IMR-90 (cell line): ENCODE measurements around the gene DNAH9. TPM values are rescaled to one million over a fixed set of nuclear protein-coding genes. Genes with fewer than 3 reads are reported as not detected.

Source experiments
- ATAC-seq: fragments of 200-7000 bp; cut with Tn5 transposase; 2 replicates; pipeline ENCODE4 v1.9.1; 2020; ENCODE audit warnings: low read depth, mild to moderate bottlenecking, moderate library complexity
- BruUV-seq: library from RNA; stranded (reverse); fragments of 400-500 nt; replicated peaks from 2 replicates; lab custom pipeline; 2021; lab: Mats Ljungman, UMichigan
- CTCF ChIA-PET: fragments of 300-600 bp; formaldehyde crosslinking; extraction: SDS; loops from one replicate; lab custom pipeline; 2021; ENCODE audit warnings: antibody characterized with exemption; lab: Yijun Ruan, JAX
- POLR2A ChIA-PET: fragments of 300-600 bp; sonication (Branson Sonifier 250); formaldehyde crosslinking; loops from one replicate; lab custom pipeline; 2022; ENCODE audit warnings: antibody characterized with exemption; ENCODE audit not compliant: unreplicated experiment; lab: Charles Lee
- DNase-seq: peaks from one replicate; pipeline ENCODE4 v3.0.0; 2013
- H2AFZ ChIP-seq: replicated peaks from 2 replicates; pipeline ENCODE3; 2013; ENCODE audit warnings: low read length, mild to moderate bottlenecking; ENCODE audit not compliant: poor library complexity
- H2AK5ac ChIP-seq: 2 replicates; pipeline ENCODE4 v1.6.1; 2013; ENCODE audit warnings: low read depth, low read length, inconsistent platforms
- H2AK9ac ChIP-seq: replicated peaks from 2 replicates; pipeline ENCODE3; 2013; ENCODE audit warnings: mild to moderate bottlenecking, low read depth, low read length, moderate library complexity; ENCODE audit not compliant: poor library complexity
- H2BK120ac ChIP-seq: 2 replicates; pipeline ENCODE4 v1.6.1; 2013; ENCODE audit warnings: low read depth, low read length, inconsistent platforms
- H2BK15ac ChIP-seq: 3 replicates; pipeline ENCODE4 v1.6.1; 2013; ENCODE audit warnings: low read depth, low read length, inconsistent platforms
- H2BK20ac ChIP-seq: 2 replicates; pipeline ENCODE4 v1.6.1; 2013; ENCODE audit warnings: low read depth, mild to moderate bottlenecking, inconsistent platforms, low read length, moderate library complexity
- H2BK5ac ChIP-seq: 2 replicates; pipeline ENCODE4 v1.6.1; 2013; ENCODE audit warnings: mild to moderate bottlenecking, low read depth, low read length, inconsistent platforms; ENCODE audit not compliant: poor library complexity, severe bottlenecking
- H3K14ac ChIP-seq: replicated peaks from 2 replicates; pipeline ENCODE4 v1.6.1; 2013; ENCODE audit warnings: low read depth, low read length, inconsistent platforms
- H3K18ac ChIP-seq: 2 replicates; pipeline ENCODE4 v1.6.1; 2013; ENCODE audit warnings: low read depth, low read length, control low read depth
- H3K23ac ChIP-seq: 2 replicates; pipeline ENCODE4 v1.6.1; 2013; ENCODE audit warnings: low read depth, low read length, inconsistent platforms
- H3K27ac ChIP-seq: 2 replicates; pipeline ENCODE4 v1.5.1; 2013; ENCODE audit warnings: mild to moderate bottlenecking, control low read depth, low read length; ENCODE audit not compliant: insufficient read depth
- H3K27me3 ChIP-seq: 2 replicates; pipeline ENCODE4 v1.6.1; 2013; ENCODE audit warnings: low read length; ENCODE audit not compliant: control insufficient read depth, insufficient read depth
- H3K36me3 ChIP-seq: 2 replicates; pipeline ENCODE4 v1.6.1; 2013; ENCODE audit warnings: low read length, mixed read lengths; ENCODE audit not compliant: control insufficient read depth, insufficient read depth
- H3K4ac ChIP-seq: 2 replicates; pipeline ENCODE4 v1.6.1; 2013; ENCODE audit warnings: low read depth, low read length, inconsistent platforms
- H3K4me1 ChIP-seq: 2 replicates; pipeline ENCODE4 v1.6.1; 2013; ENCODE audit warnings: low read length, mixed read lengths; ENCODE audit not compliant: control insufficient read depth, insufficient read depth
- H3K4me2 ChIP-seq: 2 replicates; pipeline ENCODE4 v1.6.1; 2013; ENCODE audit warnings: low read depth, mild to moderate bottlenecking, control low read depth, low read length, moderate library complexity
- H3K4me3 ChIP-seq: 2 replicates; pipeline ENCODE4 v1.5.1; 2013; ENCODE audit warnings: low read depth, mild to moderate bottlenecking, control low read depth, low read length, moderate library complexity; ENCODE audit not compliant: insufficient read depth
- H3K56ac ChIP-seq: 2 replicates; pipeline ENCODE4 v1.6.1; 2013; ENCODE audit warnings: low read length, inconsistent platforms; ENCODE audit not compliant: insufficient read depth; ENCODE audit errors: extremely low read depth
- H3K79me1 ChIP-seq, 2 experiments: 2 replicates each; pipeline ENCODE4 v1.6.1; 2013; ENCODE audit warnings: low read length in 2 of 2, inconsistent platforms in 1 of 2, low read depth in 1 of 2
- H3K9ac ChIP-seq: 2 replicates; pipeline ENCODE4 v1.6.1; 2013; ENCODE audit warnings: low read depth, low read length, control low read depth
- H3K9me1 ChIP-seq: 2 replicates; pipeline ENCODE4 v1.6.1; 2013; ENCODE audit warnings: low read length, inconsistent platforms; ENCODE audit not compliant: insufficient read depth
- H3K9me3 ChIP-seq: 2 replicates; pipeline ENCODE4 v1.6.1; 2013; ENCODE audit warnings: low read length; ENCODE audit not compliant: control insufficient read depth, insufficient read depth
- H4K20me1 ChIP-seq: 2 replicates; pipeline ENCODE4 v1.6.1; 2013; ENCODE audit warnings: low read length, inconsistent platforms; ENCODE audit not compliant: insufficient read depth
- H4K5ac ChIP-seq: 2 replicates; pipeline ENCODE4 v1.6.1; 2013; ENCODE audit warnings: mild to moderate bottlenecking, low read depth, low read length, control low read depth
- H4K8ac ChIP-seq, 2 experiments: 2 replicates each; pipeline ENCODE4 v1.6.1; 2013; ENCODE audit warnings: low read depth in 2 of 2, low read length in 2 of 2, control low read depth in 1 of 2, inconsistent platforms in 1 of 2
- H4K91ac ChIP-seq: 2 replicates; pipeline ENCODE4 v1.6.1; 2013; ENCODE audit warnings: low read depth, low read length, inconsistent platforms; ENCODE audit not compliant: insufficient read depth
- BHLHE40 ChIP-seq: fragments of 150-350 bp; IDR thresholded peaks from 2 replicates; pipeline ENCODE4 v1.6.1; 2016; ENCODE audit warnings: mild to moderate bottlenecking, low read depth, low read length
- CEBPB ChIP-seq: IDR thresholded peaks from 2 replicates; pipeline ENCODE4 v1.6.1; 2012; ENCODE audit warnings: low read depth, low read length, improper control_type of control experiment
- CHD1 ChIP-seq: IDR thresholded peaks from 2 replicates; pipeline ENCODE4 v1.6.1; 2012; ENCODE audit warnings: low read depth, low read length, improper control_type of control experiment
- ELK1 ChIP-seq: fragments of 150-350 bp; IDR thresholded peaks from 2 replicates; pipeline ENCODE4 v1.6.1; 2016; ENCODE audit warnings: low read depth, mild to moderate bottlenecking, low read length, moderate library complexity, borderline replicate concordance
- FOS ChIP-seq: fragments of 150-350 bp; IDR thresholded peaks from 2 replicates; pipeline ENCODE4 v1.6.1; 2016; ENCODE audit warnings: low read depth, low read length
- MAFK ChIP-seq: IDR thresholded peaks from 2 replicates; pipeline ENCODE4 v1.6.1; 2012; ENCODE audit warnings: low read depth, low read length, improper control_type of control experiment
- MAZ ChIP-seq: IDR thresholded peaks from 2 replicates; pipeline ENCODE4 v1.6.1; 2012; ENCODE audit warnings: low read depth, mild to moderate bottlenecking, low read length, improper control_type of control experiment, moderate library complexity, borderline replicate concordance
- MXI1 ChIP-seq: IDR thresholded peaks from 2 replicates; pipeline ENCODE4 v1.6.1; 2012; ENCODE audit warnings: low read depth, mild to moderate bottlenecking, low read length, moderate library complexity, borderline replicate concordance
- POLR2A ChIP-seq: IDR thresholded peaks from 2 replicates; pipeline ENCODE4 v1.6.1; 2012; ENCODE audit warnings: mild to moderate bottlenecking, low read depth, low read length
- RAD21 ChIP-seq: IDR thresholded peaks from 2 replicates; pipeline ENCODE4 v1.6.1; 2012; ENCODE audit warnings: low read length, improper control_type of control experiment
- RCOR1 ChIP-seq: IDR thresholded peaks from 2 replicates; pipeline ENCODE4 v1.6.1; 2012; ENCODE audit warnings: mild to moderate bottlenecking, low read length, improper control_type of control experiment; ENCODE audit not compliant: insufficient replicate concordance
- RFX5 ChIP-seq: IDR thresholded peaks from 2 replicates; pipeline ENCODE4 v1.8.0; 2012; ENCODE audit warnings: low read depth, mild to moderate bottlenecking, low read length, moderate library complexity
- SMC3 ChIP-seq: fragments of 150-350 bp; IDR thresholded peaks from 2 replicates; pipeline ENCODE4 v1.6.1; 2016; ENCODE audit warnings: low read depth, mild to moderate bottlenecking, antibody characterized with exemption, low read length, moderate library complexity
- WGBS, 2 experiments: methylation state at CpG; one replicate each; pipeline versions ENCODE4 v1.1.5 to v1.1.7; 2013; ENCODE audit warnings: missing lambda C conversion rate in 2 of 2; ENCODE audit not compliant: insufficient read length in 1 of 2; ENCODE audit errors: extremely low coverage in 2 of 2; 5-methylcytosine and 5-hydroxymethylcytosine counted together
- dilution Hi-C: fragments of 300-500 bp; cut with HindIII; formaldehyde crosslinking; loops from one replicate; pipeline ENCODE4 v1.14.3; 2018; ENCODE audit warnings: low sequenced_read_pairs; ENCODE audit not compliant: unreplicated experiment
- in situ Hi-C: fragments of 300-500 bp; cut with MboI; formaldehyde crosslinking; loops from 3 replicates; pipeline ENCODE4 v1.14.3; 2019; ENCODE audit warnings: low sequenced_read_pairs, inconsistent platforms, mixed read lengths
- intact Hi-C: fragments of 100-400 bp; cut with micrococcal nuclease; formaldehyde crosslinking; loops from 2 replicates; pipeline ENCODE4 v1.10.0; 2022
- polyA plus RNA-seq, 3 experiments: library from polyadenylated mRNA; depleted of rRNA; stranded (reverse); fragments of >200 nt; gene quantifications; 2 replicates each; pipeline ENCODE4 v1.2.3, GENCODE V29; 2012; ENCODE audit warnings: low replicate concordance in 1 of 3
- total RNA-seq: library from RNA; depleted of rRNA; stranded (reverse); fragments of >200 nt; gene quantifications from 2 replicates; pipeline ENCODE4 v1.2.3, GENCODE V29; 2012
- TF ChIP-seq, protein P1 (sequence below): fragments of 150-350 bp; IDR thresholded peaks from 2 replicates; pipeline ENCODE4 v1.6.1; 2017; ENCODE audit warnings: mild to moderate bottlenecking, antibody characterized with exemption, low read length, low read depth

Gene DNAH9
- total and polyA plus RNA-seq, 2 of the 4 experiments (the other 2 are of a cell fraction), result not detected

- H3K4me1 ChIP-seq, result no peaks in the 10 kb centered on the region
- no peak overlapping the region for H3K23ac ChIP-seq
- no peak overlapping the region for H2AFZ ChIP-seq
- H4K8ac ChIP-seq, result no peak overlapping the region
- no peak overlapping the region for H4K91ac ChIP-seq
- POLR2A ChIA-PET, result no interaction called here
- no peak overlapping the region for H2BK15ac ChIP-seq
- H2AK9ac ChIP-seq, result no peak overlapping the region
- H3K14ac ChIP-seq, result no peak overlapping the region
- H3K36me3 ChIP-seq, result no peaks in the 10 kb centered on the region
- in situ Hi-C loops, result no loop called here
- H3K79me1 ChIP-seq, result no peaks in the 10 kb centered on the region
- no peak overlapping the region for H3K4ac ChIP-seq
- H4K20me1 ChIP-seq, result no peaks in the 10 kb centered on the region
- H3K9ac ChIP-seq, result no peak overlapping the region
- H3K4me2 ChIP-seq, result no peak overlapping the region
- no peak overlapping the region for H3K56ac ChIP-seq
- no CpG with 5 or more reads among the region's 7 CpGs for WGBS, 2 experiments
- H3K9me3 ChIP-seq, result peaks cover 31% of the 10 kb centered on the region
- no peak overlapping the region for H4K5ac ChIP-seq
- CTCF ChIA-PET, result no interaction called here
- ATAC-seq (no peak), DNase-seq (no peak)
- no peak overlapping the region for H3K4me3 ChIP-seq
- dilution Hi-C loops, result no loop called here
- no peak for TF ChIP-seq MXI1
- TF ChIP-seq CHD1, result no peak
- TF ChIP-seq CEBPB, result no peak
- TF ChIP-seq POLR2A, result no peak
- no peak for TF ChIP-seq RAD21
- TF ChIP-seq ELK1, result no peak
- no peak for TF ChIP-seq RCOR1
- no peak for TF ChIP-seq BHLHE40
- no peak for TF ChIP-seq RFX5
- no peak for TF ChIP-seq FOS
- TF ChIP-seq SMC3, result no peak
- no peak for TF ChIP-seq MAFK
- TF ChIP-seq, protein P1, sequence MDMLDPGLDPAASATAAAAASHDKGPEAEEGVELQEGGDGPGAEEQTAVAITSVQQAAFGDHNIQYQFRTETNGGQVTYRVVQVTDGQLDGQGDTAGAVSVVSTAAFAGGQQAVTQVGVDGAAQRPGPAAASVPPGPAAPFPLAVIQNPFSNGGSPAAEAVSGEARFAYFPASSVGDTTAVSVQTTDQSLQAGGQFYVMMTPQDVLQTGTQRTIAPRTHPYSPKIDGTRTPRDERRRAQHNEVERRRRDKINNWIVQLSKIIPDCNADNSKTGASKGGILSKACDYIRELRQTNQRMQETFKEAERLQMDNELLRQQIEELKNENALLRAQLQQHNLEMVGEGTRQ, result no peak
- TF ChIP-seq MAZ, result no peak
- no peak overlapping the region for H2AK5ac ChIP-seq
- no peaks in the 10 kb centered on the region for H3K9me1 ChIP-seq
- no TSS peak for BruUV-seq
- H2BK120ac ChIP-seq, result no peak overlapping the region
- no peak overlapping the region for H3K18ac ChIP-seq
- no peak overlapping the region for H3K27ac ChIP-seq
- intact Hi-C loops, result no loop called here
- H2BK20ac ChIP-seq, result no peak overlapping the region
- no peak overlapping the region for H2BK5ac ChIP-seq
- H3K27me3 ChIP-seq, result no peaks in the 10 kb centered on the region
Observed at GRCh38 chr17:11874756-11875155, 276.5 kb downstream of the DNAH9 start.
